HG03521 (cell line): ENCODE measurements around the gene RACK1.

Experiments
- ATAC-seq: cut with Tn5 transposase; IDR thresholded peaks from one replicate; pipeline ENCODE4 v1.9.1; 2021; ENCODE audit warnings: mild to moderate bottlenecking, moderate library complexity; ENCODE audit not compliant: unreplicated experiment

The RACK1 gene

GRCh38 chr5:181259974-181260719 is 16.4 kb upstream of the RACK1 start:
- peak; percentile 1 for ATAC-seq

DNA sequence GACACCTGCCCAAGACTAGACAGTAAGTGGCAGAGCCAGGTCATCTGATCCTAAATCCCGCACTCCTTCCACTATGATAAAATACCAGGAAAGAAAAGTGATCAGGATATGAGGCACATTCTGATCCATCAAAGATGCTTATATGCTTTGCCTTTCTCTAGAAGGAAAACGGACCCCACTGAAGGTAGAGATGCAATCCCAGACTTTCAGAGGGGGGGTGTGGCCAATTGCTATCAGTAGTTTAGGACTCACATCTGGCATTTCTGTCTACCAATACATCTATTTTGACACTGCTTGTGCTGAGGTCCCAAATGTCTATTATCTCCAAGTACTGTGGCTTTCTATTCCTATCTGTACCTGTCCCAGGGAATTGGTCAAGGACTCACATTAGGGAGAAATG is 15.6 kb upstream of the RACK1 start:
- ATAC-seq: no peak

DNA sequence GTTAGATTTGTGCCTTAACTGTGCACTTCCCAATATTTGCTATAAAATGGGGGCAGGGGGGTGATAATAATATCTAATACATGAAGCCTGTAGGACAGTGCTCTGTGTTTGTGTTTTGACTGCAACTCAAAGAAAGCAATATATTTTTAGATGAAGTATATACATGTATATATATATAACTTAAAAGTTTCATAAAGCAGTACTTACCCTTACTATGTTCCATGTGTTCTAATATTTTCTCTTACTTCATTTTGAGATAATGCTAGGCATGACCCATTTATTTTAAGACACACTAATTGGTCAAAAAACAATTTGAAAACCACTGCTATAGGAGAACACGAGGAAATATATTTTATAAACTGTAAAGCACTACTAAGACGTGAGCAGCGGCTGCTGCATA is 14.9 kb upstream of the RACK1 start:
- no peak for ATAC-seq

DNA sequence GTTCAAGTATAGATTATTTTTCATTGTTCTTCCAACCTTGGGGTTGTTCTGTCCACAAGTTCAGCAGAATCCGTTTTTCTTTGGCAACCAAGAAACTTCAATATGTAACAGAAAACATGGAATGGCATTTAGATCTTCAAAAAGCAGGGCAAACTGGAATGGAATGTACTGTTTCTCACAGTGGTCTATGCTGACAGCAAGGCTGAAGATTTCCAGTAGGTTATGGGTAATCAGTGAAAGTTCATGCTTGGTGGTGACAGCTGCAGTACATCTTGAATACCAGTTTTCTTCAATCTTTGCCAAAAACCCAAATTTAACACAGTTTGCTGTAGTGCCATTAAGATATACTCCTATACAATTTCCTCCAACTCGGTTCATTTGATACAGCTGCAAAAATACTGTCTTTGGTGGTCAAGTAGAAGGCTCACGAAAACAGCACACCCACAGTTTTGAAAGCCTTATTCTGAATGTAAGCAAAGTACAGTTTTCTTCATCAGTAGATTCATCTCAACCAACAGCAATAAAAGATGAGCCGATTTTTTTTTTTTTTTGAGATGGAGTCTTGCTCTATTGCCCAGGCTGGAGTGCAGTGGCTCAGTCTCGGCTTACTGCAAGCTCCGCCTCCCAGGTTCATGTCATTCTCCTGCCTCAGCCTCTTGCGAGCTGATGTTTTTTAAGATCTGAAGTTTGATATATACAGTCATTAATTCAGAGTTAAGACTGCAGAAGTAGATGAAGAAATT is 12.3 kb upstream of the RACK1 start:
- ATAC-seq: no peak

DNA sequence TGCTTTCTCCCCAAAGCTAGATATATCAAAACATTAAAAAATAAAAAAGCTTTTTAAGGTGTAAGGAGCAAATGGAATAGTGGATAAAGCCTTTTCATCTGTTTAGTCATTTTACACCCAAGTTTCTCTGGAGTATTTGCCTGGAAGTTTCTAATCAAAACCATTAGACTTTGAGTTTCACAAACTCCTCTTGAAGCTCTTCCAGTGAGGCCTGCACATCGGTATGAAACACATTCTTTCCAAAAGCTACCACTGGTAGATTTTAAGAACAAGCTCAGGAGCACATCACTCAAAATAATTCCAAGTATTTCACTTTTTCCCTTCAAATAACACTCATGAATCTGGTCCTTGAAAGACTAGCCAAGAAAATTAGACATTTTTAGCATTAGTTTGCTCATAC is 11.6 kb upstream of the RACK1 start:
- no peak for ATAC-seq

- ATAC-seq: no peak
Observed at GRCh38 chr5:181248277-181248676, 4.6 kb upstream of the RACK1 start.

GRCh38 chr5:181246276-181247049 is 2.8 kb upstream of the RACK1 start:
- ATAC-seq: peak; percentile 38

DNA sequence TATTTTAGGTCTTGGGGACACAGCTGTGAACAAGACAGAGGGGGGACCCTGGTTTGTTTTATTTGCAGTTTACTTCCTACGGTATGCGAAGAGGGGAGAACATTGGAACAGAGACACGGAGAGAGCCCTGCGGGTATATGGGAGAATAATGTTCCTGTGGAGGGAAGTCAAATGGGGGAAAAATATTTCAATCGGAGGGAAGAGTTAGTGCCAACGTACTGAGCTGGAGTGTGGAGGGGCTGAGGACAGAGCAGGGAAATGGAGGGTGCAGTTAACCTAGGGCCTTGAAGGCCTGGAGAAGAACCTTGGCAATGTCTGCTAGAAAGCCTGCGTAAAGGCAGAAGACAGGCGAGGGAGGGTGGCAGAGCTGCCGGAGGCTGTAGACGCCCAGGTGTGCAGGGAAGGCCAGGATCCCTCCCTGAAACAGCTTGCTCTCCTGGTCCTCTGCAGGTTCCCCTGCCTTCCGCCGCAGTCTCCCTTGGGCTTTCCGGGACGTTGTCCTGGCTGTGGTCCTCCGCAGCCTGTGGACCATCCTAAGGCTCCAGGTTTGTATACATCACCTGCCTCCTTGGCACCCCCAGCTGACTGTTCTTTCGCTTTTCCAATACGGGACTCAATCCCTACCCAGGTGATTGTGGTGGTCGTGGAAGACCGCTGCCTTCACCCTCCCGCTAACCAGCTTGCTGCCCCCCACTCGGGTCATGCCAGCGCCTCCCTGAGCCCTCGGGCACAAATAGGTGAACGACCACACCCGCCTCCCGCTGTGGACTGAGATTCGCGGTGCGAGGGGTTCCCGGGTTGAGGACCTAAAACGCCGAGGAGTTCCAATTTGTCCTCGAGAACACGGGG is 1.9 kb upstream of the RACK1 start:
- peak; percentile 1 for ATAC-seq

DNA sequence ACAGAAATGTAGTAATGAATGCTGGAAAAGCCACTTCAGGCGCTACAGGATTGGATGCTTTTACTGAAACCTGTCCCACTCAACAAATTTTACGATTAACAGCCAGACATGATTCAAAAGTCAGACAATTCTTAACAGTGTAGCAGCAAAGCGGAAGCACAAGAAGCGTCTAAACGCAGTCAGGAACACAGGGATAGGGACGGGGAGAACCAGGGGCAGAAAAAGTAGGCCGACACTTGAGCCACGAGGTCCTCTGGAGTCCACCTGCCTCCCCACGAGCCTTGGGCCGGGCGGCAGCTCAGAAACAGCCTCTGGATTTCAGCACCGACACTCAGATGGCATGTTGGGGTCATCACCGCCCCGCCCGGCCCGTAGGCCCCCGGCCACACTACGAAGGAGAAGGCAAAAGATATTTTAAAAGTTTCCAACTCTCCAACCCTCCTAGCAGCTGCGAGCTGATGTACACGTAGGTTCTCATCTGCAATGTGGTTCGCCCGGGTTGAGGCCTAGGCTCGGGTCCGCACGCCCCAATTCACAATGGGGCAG is 615 bp downstream of the RACK1 start:
- no peak for ATAC-seq

DNA sequence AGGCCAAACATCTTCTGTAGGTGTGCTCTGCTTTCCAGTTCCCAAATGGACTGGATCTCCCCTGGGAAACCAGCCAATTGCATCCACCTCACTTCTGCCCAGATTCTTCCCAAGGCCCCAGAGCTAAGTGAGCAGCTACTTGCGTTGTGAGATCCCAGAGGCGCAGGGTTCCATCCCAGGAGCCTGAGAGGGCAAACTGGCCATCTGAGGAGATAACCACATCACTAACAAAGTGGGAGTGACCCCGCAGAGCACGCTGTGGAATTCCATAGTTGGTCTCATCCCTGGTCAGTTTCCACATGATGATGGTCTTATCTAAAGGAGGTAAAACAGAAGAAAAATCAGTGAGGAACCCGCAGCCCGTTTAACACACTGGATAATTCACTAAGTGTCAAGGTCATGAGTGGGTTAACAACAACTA is 1.7 kb downstream of the RACK1 start:
- no peak for ATAC-seq

- no peak for ATAC-seq
Observed at GRCh38 chr5:181241393-181241975, 2.2 kb downstream of the RACK1 start.

DNA sequence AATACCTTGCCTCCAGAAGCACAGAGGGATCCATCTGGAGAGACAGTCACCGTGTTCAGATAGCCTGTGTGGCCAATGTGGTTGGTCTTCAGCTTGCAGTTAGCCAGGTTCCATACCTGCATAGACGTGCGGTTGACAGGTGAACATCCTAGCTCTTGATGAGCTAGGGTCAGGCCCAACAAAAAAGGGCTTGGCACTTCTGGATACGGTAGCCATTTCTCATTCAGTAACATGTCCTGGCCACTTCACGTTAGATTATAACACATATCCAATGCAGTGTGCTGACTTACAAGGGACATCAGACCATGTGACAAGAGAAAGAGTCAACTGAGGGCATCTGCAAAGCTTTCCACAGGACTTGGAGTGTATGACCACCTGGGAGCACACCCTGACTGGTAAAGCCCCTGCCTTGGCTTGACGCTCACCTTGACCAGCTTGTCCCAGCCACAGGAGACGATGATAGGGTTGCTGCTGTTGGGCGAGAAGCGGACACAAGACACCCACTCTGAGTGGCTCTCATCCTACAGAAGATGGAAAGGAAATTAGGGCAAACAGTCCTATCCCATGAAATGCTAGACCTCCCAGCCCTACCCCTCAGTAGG is 4.5 kb downstream of the RACK1 start:
- ATAC-seq: no peak

GRCh38 chr5:181237729-181238385 is 5.8 kb downstream of the RACK1 start:
- no peak for ATAC-seq

GRCh38 chr5:181236954-181237641 is 6.6 kb downstream of the RACK1 start:
- no peak for ATAC-seq

GRCh38 chr5:181236471-181236870 is 7.2 kb downstream of the RACK1 start:
- ATAC-seq: no peak

GRCh38 chr5:181235689-181236366 is 7.9 kb downstream of the RACK1 start:
- ATAC-seq: no peak

- ATAC-seq: no peak
Observed at GRCh38 chr5:181235323-181235688, 8.4 kb downstream of the RACK1 start.
